Fibroblast of pulmonary artery (primary cell): Measurements from ENCODE around the gene CLEC9A.

Experiments
- DNase-seq: peaks from one replicate; pipeline ENCODE4 v3.0.0-alpha.2; 2010; ENCODE audit warnings: low read depth
- H3K4me3 ChIP-seq: replicated peaks from 2 replicates; pipeline ENCODE4 v1.5.1; 2011; ENCODE audit warnings: low read depth, mild to moderate bottlenecking, control low read depth, low read length, moderate library complexity
- CTCF ChIP-seq: IDR thresholded peaks from 2 replicates; pipeline ENCODE4 v1.5.1; 2011; ENCODE audit warnings: mild to moderate bottlenecking, control low read depth, low read length, inconsistent platforms; ENCODE audit errors: missing control alignments

The CLEC9A gene

GRCh38 chr12:10115311-10115710, 84.8 kb downstream of the CLEC9A start:
- H3K4me3 ChIP-seq, result no peak overlapping the region
- DNase-seq, result no peak
- TF ChIP-seq CTCF, result no peak
